Lung (tissue), 12 donors: ENCODE data around the gene TMEM169. TPM values are rescaled to one million over a fixed set of nuclear protein-coding genes. Genes with fewer than 3 reads are reported as not detected.

Experiments used
- ATAC-seq: fragments of 200-7000 bp; cut with Tn5 transposase; one replicate; pipeline ENCODE4 v1.9.1; 2020; ENCODE audit warnings: moderate number of reproducible peaks; ENCODE audit not compliant: insufficient read depth, low FRiP score
- DNase-seq, 3 donors: peaks; one replicate each; pipeline ENCODE4 v3.0.0-alpha.2; 2013 to 2017
- H3K27ac ChIP-seq, 2 donors: one replicate each; pipeline ENCODE4 v1.5.1; 2013; ENCODE audit warnings: mild to moderate bottlenecking in 2 of 2, moderate library complexity in 2 of 2, control low read depth in 1 of 2, inconsistent platforms in 1 of 2, low read depth in 1 of 2, low read length in 1 of 2
- H3K27me3 ChIP-seq, 3 donors: one replicate each; pipeline ENCODE4 v1.5.1; 2013; ENCODE audit warnings: low read length in 2 of 3; ENCODE audit not compliant: control insufficient read depth in 3 of 3, insufficient read depth in 3 of 3
- H3K36me3 ChIP-seq, 4 donors: one replicate each; pipeline ENCODE4 v1.5.1; 2013; ENCODE audit warnings: low read length in 4 of 4, mild to moderate bottlenecking in 1 of 4, moderate library complexity in 1 of 4; ENCODE audit not compliant: control insufficient read depth in 4 of 4, insufficient read depth in 4 of 4
- H3K4me1 ChIP-seq, 5 donors: one replicate each; pipeline ENCODE4 v1.5.1; 2013; ENCODE audit warnings: low read length in 5 of 5, mild to moderate bottlenecking in 2 of 5, moderate library complexity in 1 of 5; ENCODE audit not compliant: control insufficient read depth in 5 of 5, insufficient read depth in 5 of 5
- H3K4me3 ChIP-seq: one replicate; pipeline ENCODE4 v1.5.1; 2013; ENCODE audit warnings: mild to moderate bottlenecking, control low read depth, moderate library complexity
- H3K9ac ChIP-seq, 2 donors: one replicate each; pipeline ENCODE4 v1.5.1; 2013; ENCODE audit warnings: low read length in 2 of 2, control low read depth in 1 of 2; ENCODE audit not compliant: insufficient read depth in 1 of 2
- H3K9me3 ChIP-seq, 4 donors: one replicate each; pipeline ENCODE4 v1.5.1; 2013; ENCODE audit warnings: low read length in 3 of 4, mild to moderate bottlenecking in 1 of 4, moderate library complexity in 1 of 4; ENCODE audit not compliant: control insufficient read depth in 4 of 4, insufficient read depth in 3 of 4
- CTCF ChIP-seq: IDR thresholded peaks from 2 replicates; pipeline ENCODE4 v1.5.1; 2012; ENCODE audit warnings: mild to moderate bottlenecking; ENCODE audit errors: control extremely low read depth, extremely low read depth
- WGBS, 2 donors: extraction: QIAGEN DNeasy Blood & Tissue Kit; methylation state at CpG; one replicate each; pipeline ENCODE4 v1.1.7; 2013; 5-methylcytosine and 5-hydroxymethylcytosine counted together
- polyA plus RNA-seq, 2 donors: library from polyadenylated mRNA; stranded (reverse); fragments of 200-250 nt; gene quantifications; one replicate each; pipeline ENCODE4 v1.2.1, GENCODE V29; 2013
- total RNA-seq, 2 donors: library from RNA; depleted of rRNA in 1 of 2; stranded (reverse); fragments of >200 nt in 1 of 2; gene quantifications; one replicate each; pipeline ENCODE4 v1.2.1, GENCODE V29; 2014 to 2021
- donor health status: control.
- donor health status: control.
- donor health status: Bipolar disorder and iron deficiency.
- donor health status: healthy.
- donor health status: DM: yes; HTN: yes; CAD: no.

TMEM169 gene
- total and polyA plus RNA-seq, 4 donors, result 0.14 to 0.67 (median 0.62) TPM

GRCh38 chr2:216151313-216152025 is 69.8 kb downstream of the TMEM169 start:
- WGBS, 2 donors, result 94 to 95% methylated on average over 7 of the region's 7 CpGs
- no peaks in the 10 kb centered on the region for H3K4me1 ChIP-seq
- H3K9me3 ChIP-seq, result peaks cover 0 to 2% (median 0%) of the 10 kb centered on the region in 4 donors
- peaks cover 25 to 69% (median 45%) of the 10 kb centered on the region in 4 donors for H3K36me3 ChIP-seq
- ATAC-seq (no peak), DNase-seq (peak in 1 of 3 donors; percentile 7)
- H3K27me3 ChIP-seq, result no peaks in the 10 kb centered on the region
- no peak overlapping the region for H3K27ac ChIP-seq
- TF ChIP-seq CTCF, result no peak
- no peak overlapping the region for H3K9ac ChIP-seq
- no peak overlapping the region for H3K4me3 ChIP-seq

Other genes starting within 250 kb of the TMEM169 start
- gene MREG, start 68.4 kb upstream of the TMEM169 start, total RNA-seq, result 10 to 100 TPM; 16.4 to 30.2 TPM
- 1 to 10 TPM; 6.9 to 7.7 TPM for gene MREG, start 68.4 kb upstream of the TMEM169 start, polyA plus RNA-seq
- gene PECR, start 110 bp upstream of the TMEM169 start, total RNA-seq, result 10 to 100 TPM; 14.3 to 25.9 TPM
- 10 to 100 TPM; 10.6 to 12.5 TPM for gene PECR, start 110 bp upstream of the TMEM169 start, polyA plus RNA-seq
- 100 to 1,000 TPM; 171 to 200 TPM for gene XRCC5, start 27.4 kb downstream of the TMEM169 start, total RNA-seq
- gene XRCC5, start 27.4 kb downstream of the TMEM169 start, polyA plus RNA-seq, result 100 to 1,000 TPM in 1 of 2 donors, 10 to 100 TPM in 1; 67.3 to 117 TPM